D341Med (cell line): ENCODE measurements around the gene CLEC18A.
"Not testable (repeated sequence)": the region's sequence is repeated elsewhere in the genome, so short reads cannot be mapped to it uniquely, and the experiment has no call there.

ENCODE experiments used
- DNase-seq: peaks from one replicate; pipeline ENCODE4 v3.0.0; 2012; ENCODE audit warnings: low spot score

The CLEC18A gene

GRCh38 chr16:69952116-69952515 lies 982 bp downstream of the CLEC18A start:
- DNase-seq = not testable (repeated sequence)

DNA sequence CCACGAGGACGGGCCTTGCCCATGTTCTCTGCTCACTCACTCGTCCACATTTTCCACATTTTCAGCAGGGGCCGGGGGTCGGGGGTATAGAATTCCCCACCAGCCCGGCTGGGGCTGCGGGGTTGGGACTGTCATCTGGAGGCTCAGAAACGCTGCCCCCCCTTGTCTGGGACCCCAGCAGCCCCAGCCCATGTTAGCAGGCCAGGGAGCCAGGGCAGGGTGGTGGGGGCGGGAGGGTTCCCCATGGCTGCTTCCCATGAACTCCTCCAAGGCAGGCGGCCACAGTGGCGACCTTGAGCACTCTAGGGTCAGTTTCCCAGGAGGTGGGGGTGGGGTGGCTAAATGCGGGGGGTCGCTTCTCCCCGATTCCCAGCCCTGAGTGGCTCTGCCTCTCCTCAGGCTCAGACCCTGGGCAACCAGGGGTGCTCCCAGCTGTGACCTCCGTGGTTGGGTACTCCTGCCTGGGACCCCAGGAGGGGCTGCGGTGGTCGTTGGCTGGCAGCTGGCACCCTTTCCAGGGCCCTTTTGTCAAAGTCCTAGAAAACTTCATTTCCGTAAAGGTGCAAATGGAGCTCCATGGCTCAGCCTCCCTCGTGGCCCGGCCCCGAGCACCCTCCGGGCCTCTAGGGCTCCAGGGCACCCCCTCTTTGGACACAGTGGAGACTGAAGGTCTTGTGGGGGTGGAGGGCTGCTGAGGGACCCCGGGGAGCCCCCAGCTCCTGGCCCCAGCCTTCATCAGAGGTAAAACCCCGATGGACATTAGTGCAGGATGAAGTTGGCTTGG lies 1.6 kb downstream of the CLEC18A start:
- not testable (repeated sequence) for DNase-seq

- not testable (repeated sequence) for DNase-seq
Measured at GRCh38 chr16:69954241-69954640, 3.1 kb downstream of the CLEC18A start.

DNA sequence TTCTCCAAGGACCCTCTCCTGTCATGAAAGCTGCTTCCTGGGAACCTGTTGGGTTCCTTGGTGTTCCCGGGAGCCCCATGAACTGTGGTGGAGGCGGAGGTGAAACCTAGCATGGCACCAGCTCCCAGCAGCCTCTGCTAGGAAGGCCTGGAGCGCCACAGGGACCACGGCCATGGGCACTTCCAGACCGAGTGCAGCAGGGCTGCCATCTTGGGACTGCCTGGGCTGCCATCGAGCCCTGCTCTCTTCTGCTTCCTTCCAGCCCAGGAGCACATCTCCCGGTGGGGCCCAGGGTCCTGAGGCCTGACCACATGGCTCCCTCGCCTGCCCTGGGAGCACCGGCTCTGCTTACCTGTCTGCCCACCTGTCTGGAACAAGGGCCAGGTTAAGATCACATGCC lies 12.2 kb downstream of the CLEC18A start:
- DNase-seq = not testable (repeated sequence)

GRCh38 chr16:69964960-69965660 lies 14.0 kb downstream of the CLEC18A start:
- peak; percentile 15 for DNase-seq

DNA sequence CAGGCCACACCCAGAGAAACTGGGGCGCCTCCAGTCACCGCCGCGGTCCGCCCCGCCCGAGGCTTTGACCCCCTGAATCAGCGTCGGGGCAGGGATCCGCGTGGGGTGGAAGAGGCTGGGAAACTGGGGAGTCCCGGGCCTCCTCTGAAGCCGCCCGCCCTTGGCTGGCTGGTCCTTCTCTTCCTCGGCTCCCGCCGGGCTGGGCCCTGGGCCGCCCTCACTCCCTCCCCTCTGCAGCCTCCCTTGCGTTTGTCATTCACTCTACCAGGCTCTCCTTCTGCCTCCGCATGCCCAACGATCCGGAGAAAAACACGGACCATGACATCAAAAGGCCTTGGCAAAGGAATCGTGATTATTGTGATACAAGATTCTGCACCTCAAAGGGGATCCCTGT lies 14.5 kb downstream of the CLEC18A start:
- not testable (repeated sequence) for DNase-seq

DNA sequence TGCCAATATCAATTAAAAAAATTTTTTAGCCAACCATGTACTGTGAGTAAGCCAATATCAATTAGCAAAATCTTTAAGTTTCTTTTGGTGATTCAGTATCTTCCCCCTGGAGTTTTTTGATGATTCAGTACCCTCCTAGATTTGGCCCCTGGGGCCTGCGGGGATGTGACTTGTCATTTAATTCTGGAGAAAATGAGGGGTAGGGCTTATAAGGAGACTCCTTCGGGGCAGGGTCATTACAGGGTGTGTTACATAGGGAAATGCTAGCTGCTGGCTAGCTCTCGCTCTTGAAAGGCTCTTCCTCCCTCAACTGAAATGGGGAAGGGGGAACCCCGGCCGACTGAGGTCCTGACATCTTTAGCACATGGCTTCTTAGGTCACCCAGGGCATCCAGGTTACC lies 16.6 kb downstream of the CLEC18A start:
- not testable (repeated sequence) for DNase-seq

- DNase-seq = not testable (repeated sequence)
Measured at GRCh38 chr16:69968125-69968524, 17.0 kb downstream of the CLEC18A start.

DNA sequence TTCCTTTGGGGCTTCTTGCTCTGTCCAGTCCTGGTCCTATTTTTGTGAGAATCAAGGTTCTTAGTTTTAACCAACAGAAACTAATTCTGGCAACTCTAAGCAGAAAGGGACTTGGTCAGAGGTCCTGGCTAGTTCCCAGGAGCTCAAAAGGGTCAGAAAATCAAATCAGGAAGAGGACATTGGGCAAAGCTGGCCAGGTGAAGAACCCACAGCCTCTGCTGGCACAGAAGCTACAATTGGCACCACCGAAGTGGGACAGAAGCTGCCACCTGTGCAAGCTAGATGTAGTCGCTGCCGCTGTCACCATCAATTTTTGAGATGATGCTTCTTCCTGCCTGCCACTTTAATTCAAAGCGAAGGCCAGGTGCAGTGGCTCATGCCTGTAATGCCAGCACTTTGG lies 18.5 kb downstream of the CLEC18A start:
- DNase-seq = not testable (repeated sequence)

GRCh38 chr16:69972120-69972519 lies 21.0 kb downstream of the CLEC18A start:
- not testable (repeated sequence) for DNase-seq

- not testable (repeated sequence) for DNase-seq
Measured at GRCh38 chr16:69972935-69973334, 21.8 kb downstream of the CLEC18A start.

GRCh38 chr16:69985196-69985595 lies 34.1 kb downstream of the CLEC18A start:
- not testable (repeated sequence) for DNase-seq

DNA sequence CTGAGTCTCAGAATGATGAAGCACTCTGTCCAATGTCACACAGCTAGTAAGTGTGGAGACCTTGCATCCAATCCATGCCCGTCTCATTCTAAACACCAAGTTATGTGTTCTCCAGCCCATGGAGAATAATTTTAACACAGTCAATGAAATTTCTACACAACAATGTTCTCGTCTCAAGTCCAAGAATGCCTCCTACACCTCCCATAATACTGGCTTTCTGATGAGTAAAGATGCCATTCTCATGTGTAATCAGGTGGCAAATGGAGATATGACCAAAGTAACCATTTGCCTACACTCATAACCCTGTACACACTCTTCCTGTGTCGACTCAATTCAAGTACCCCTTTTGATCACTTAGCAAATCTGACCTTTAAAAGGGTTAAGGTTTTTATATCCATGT lies 46.8 kb downstream of the CLEC18A start:
- DNase-seq = not testable (repeated sequence)

DNA sequence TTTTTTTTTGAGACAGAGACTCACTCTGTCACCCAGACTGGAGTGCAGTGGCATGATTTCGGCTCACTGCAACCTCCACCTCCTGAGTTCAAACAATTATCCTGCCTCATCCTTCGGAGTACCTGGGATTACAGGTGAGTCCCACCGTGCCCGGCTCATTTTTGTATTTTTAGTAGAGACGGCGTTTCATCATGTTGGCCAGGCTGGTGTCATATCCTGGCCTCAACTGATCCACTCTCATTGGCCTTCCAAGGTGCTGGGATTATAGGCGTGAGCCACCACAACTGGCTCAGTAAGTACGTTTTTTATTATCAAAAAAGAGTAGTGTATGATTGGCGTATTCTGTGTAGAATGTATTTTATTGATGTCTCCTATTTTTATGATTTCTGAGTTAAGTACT lies 48.7 kb downstream of the CLEC18A start:
- not testable (repeated sequence) for DNase-seq

DNA sequence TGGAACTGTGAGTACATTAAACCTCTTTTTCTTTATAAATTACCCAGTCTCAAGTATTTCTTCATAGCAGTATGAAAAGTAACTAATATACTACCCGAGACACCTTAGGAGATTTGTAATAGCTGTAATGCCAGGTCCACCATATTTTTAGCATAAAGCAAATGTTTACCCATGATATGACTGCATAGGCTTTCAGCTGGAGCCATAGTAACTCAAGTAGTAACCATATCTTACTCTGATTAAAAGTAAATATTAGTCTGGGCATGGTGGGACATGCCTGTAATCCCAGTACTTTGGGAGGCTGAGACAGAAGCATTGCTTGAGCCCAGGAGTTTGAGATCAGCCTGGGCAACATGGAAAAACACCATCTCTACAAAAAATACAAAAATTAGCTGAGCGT lies 52.4 kb downstream of the CLEC18A start:
- not testable (repeated sequence) for DNase-seq

GRCh38 chr16:70008604-70009003 lies 57.5 kb downstream of the CLEC18A start:
- DNase-seq = not testable (repeated sequence)

DNA sequence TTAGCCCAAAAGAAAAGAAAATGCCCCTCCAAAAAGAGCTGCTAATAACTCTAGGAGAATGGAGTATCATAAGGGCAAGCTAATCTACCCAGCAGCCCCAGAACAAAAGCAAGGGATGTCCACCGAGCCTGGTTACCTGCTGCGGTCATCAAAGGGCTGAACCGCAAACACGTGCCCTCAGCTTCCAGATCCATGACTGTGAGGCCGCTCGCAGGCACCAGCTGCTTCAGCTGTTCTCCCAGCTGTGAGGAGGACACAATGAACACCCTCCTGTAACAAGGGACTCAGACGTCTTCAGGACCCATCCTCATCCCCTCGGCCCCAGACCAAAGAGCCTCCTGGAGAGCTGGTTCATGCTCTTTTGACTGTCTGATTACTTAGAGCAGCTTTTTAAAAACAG lies 59.5 kb downstream of the CLEC18A start:
- DNase-seq = not testable (repeated sequence)

DNA sequence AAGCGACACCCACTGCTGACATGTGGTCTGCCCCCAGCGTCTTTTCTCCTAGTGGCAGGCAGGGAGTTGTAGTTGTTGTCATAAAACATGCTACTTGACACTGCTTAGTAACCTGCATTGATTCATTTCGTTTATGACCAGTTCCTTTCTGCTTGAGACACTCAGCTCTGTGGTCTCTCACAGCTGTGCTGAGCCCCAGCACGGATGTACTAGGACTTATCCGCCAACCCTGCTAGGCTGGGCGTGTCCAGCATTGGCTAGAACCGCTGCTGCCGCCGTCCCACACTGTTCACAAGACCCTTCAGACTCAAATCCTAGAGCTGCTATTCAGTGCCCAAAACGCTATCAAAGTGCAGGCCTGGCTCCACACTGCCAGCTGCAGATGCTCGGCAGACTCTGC lies 60.0 kb downstream of the CLEC18A start:
- DNase-seq = not testable (repeated sequence)

- not testable (repeated sequence) for DNase-seq
Measured at GRCh38 chr16:70012354-70012753, 61.2 kb downstream of the CLEC18A start.

GRCh38 chr16:70012951-70013350 lies 61.8 kb downstream of the CLEC18A start:
- DNase-seq = not testable (repeated sequence)
